GM23338 (cell line): Measurements from ENCODE around the gene STK32C. TPM values are rescaled to one million over a fixed set of nuclear protein-coding genes. Genes with fewer than 3 reads are reported as not detected.

ENCODE experiments used
- CREB1 ChIP-seq: fragments of 250-450 bp; sonication (Bioruptor Pico); IDR thresholded peaks from 2 replicates; pipeline ENCODE4 v1.5.0; 2020; ENCODE audit warnings: low read depth, mild to moderate bottlenecking, moderate library complexity
- EZH2 ChIP-seq: fragments of 200-600 bp; sonication (generic); IDR thresholded peaks from one replicate; pipeline ENCODE4 v1.8.0; 2017; ENCODE audit warnings: antibody characterized with exemption, mild to moderate bottlenecking, low read depth; ENCODE audit not compliant: unreplicated experiment
- ZNF114 ChIP-seq: fragments of 250-450 bp; sonication (Bioruptor Pico); IDR thresholded peaks from 2 replicates; pipeline ENCODE4 v1.5.0; 2020; ENCODE audit warnings: mild to moderate bottlenecking, moderate library complexity
- polyA plus RNA-seq: library from polyadenylated mRNA; unstranded; fragments of >200 nt; fragmentation: Nextera tagmentation; extraction: Ambion mirVana; gene quantifications from 2 replicates; pipeline ENCODE4 v1.2.1, GENCODE V29; 2016
- total RNA-seq: library from RNA; depleted of rRNA; stranded (reverse); fragments of >200 nt; shearing (Covaris generic); gene quantifications from 2 replicates; pipeline ENCODE4 v1.2.3, GENCODE V29; 2014
- TF ChIP-seq, protein P1 (sequence below): fragments of 250-450 bp; sonication (Bioruptor Pico); IDR thresholded peaks from 2 replicates; pipeline ENCODE4 v1.5.0; 2020; ENCODE audit warnings: mild to moderate bottlenecking, moderate library complexity
- TF ChIP-seq, protein P2 (sequence below): IDR thresholded peaks from 2 replicates; pipeline ENCODE4 v1.6.1; 2016; ENCODE audit warnings: antibody characterized with exemption
- TF ChIP-seq, protein P3 (sequence below): IDR thresholded peaks from one replicate; pipeline ENCODE4 v1.6.1; 2018; ENCODE audit warnings: antibody characterized with exemption; ENCODE audit not compliant: unreplicated experiment

The STK32C gene
- total and polyA plus RNA-seq, 2 experiments from 2014 or later, result 10.2 to 20.5 TPM

DNA sequence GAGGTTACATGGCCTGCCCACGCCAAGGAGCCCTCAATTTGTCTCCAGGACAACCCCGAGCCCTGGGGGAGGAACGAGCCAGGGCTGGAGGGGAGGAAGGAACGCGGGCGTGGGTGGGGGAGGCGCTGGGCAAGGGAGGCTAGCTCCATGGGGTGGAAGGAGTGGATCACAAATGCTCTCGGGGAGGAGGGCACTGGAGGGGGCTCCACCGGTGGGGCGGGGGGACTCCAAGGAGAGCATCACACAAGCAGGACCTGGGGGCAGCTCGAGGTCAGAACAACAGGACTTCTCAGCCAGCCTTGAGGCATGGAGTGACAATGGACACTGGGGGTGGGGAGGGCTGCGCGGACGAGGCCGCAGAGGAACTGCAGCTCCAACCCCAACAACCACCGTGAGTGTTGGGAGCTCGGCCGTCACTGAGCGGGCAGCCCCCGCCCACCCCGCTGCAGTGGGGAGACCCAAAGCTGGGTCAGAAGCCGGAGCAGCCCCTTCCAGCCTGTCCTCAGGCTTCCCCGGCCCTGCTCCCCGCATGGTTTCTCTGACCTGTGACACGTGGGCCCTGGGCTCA, 41.1 kb downstream of the STK32C start (continued):
- TF ChIP-seq, protein P1, sequence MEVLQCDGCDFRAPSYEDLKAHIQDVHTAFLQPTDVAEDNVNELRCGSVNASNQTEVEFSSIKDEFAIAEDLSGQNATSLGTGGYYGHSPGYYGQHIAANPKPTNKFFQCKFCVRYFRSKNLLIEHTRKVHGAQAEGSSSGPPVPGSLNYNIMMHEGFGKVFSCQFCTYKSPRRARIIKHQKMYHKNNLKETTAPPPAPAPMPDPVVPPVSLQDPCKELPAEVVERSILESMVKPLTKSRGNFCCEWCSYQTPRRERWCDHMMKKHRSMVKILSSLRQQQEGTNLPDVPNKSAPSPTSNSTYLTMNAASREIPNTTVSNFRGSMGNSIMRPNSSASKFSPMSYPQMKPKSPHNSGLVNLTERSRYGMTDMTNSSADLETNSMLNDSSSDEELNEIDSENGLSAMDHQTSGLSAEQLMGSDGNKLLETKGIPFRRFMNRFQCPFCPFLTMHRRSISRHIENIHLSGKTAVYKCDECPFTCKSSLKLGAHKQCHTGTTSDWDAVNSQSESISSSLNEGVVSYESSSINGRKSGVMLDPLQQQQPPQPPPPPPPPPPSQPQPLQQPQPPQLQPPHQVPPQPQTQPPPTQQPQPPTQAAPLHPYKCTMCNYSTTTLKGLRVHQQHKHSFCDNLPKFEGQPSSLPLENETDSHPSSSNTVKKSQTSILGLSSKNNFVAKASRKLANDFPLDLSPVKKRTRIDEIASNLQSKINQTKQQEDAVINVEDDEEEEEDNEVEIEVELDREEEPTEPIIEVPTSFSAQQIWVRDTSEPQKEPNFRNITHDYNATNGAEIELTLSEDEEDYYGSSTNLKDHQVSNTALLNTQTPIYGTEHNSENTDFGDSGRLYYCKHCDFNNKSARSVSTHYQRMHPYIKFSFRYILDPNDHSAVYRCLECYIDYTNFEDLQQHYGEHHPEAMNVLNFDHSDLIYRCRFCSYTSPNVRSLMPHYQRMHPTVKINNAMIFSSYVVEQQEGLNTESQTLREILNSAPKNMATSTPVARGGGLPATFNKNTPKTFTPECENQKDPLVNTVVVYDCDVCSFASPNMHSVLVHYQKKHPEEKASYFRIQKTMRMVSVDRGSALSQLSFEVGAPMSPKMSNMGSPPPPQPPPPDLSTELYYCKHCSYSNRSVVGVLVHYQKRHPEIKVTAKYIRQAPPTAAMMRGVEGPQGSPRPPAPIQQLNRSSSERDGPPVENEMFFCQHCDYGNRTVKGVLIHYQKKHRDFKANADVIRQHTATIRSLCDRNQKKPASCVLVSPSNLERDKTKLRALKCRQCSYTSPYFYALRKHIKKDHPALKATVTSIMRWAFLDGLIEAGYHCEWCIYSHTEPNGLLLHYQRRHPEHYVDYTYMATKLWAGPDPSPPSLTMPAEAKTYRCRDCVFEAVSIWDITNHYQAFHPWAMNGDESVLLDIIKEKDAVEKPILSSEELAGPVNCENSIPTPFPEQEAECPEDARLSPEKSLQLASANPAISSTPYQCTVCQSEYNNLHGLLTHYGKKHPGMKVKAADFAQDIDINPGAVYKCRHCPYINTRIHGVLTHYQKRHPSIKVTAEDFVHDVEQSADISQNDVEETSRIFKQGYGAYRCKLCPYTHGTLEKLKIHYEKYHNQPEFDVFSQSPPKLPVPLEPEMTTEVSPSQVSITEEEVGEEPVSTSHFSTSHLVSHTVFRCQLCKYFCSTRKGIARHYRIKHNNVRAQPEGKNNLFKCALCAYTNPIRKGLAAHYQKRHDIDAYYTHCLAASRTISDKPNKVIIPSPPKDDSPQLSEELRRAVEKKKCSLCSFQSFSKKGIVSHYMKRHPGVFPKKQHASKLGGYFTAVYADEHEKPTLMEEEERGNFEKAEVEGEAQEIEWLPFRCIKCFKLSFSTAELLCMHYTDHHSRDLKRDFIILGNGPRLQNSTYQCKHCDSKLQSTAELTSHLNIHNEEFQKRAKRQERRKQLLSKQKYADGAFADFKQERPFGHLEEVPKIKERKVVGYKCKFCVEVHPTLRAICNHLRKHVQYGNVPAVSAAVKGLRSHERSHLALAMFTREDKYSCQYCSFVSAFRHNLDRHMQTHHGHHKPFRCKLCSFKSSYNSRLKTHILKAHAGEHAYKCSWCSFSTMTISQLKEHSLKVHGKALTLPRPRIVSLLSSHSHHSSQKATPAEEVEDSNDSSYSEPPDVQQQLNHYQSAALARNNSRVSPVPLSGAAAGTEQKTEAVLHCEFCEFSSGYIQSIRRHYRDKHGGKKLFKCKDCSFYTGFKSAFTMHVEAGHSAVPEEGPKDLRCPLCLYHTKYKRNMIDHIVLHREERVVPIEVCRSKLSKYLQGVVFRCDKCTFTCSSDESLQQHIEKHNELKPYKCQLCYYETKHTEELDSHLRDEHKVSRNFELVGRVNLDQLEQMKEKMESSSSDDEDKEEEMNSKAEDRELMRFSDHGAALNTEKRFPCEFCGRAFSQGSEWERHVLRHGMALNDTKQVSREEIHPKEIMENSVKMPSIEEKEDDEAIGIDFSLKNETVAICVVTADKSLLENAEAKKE (CRISPR knock-in tag), result no peak
- TF ChIP-seq, protein P2, sequence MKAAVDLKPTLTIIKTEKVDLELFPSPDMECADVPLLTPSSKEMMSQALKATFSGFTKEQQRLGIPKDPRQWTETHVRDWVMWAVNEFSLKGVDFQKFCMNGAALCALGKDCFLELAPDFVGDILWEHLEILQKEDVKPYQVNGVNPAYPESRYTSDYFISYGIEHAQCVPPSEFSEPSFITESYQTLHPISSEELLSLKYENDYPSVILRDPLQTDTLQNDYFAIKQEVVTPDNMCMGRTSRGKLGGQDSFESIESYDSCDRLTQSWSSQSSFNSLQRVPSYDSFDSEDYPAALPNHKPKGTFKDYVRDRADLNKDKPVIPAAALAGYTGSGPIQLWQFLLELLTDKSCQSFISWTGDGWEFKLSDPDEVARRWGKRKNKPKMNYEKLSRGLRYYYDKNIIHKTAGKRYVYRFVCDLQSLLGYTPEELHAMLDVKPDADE, result no peak
- no peak for TF ChIP-seq EZH2
- no peak for TF ChIP-seq ZNF114
- TF ChIP-seq CREB1 (CRISPR knock-in tag), result no peak
- TF ChIP-seq, protein P3, sequence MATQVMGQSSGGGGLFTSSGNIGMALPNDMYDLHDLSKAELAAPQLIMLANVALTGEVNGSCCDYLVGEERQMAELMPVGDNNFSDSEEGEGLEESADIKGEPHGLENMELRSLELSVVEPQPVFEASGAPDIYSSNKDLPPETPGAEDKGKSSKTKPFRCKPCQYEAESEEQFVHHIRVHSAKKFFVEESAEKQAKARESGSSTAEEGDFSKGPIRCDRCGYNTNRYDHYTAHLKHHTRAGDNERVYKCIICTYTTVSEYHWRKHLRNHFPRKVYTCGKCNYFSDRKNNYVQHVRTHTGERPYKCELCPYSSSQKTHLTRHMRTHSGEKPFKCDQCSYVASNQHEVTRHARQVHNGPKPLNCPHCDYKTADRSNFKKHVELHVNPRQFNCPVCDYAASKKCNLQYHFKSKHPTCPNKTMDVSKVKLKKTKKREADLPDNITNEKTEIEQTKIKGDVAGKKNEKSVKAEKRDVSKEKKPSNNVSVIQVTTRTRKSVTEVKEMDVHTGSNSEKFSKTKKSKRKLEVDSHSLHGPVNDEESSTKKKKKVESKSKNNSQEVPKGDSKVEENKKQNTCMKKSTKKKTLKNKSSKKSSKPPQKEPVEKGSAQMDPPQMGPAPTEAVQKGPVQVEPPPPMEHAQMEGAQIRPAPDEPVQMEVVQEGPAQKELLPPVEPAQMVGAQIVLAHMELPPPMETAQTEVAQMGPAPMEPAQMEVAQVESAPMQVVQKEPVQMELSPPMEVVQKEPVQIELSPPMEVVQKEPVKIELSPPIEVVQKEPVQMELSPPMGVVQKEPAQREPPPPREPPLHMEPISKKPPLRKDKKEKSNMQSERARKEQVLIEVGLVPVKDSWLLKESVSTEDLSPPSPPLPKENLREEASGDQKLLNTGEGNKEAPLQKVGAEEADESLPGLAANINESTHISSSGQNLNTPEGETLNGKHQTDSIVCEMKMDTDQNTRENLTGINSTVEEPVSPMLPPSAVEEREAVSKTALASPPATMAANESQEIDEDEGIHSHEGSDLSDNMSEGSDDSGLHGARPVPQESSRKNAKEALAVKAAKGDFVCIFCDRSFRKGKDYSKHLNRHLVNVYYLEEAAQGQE, result no peak
